Cerebellar cortex (tissue), 1 donor: ENCODE measurements around the gene RASL11B.

Source experiments
- DNase-seq: peaks from one replicate; pipeline ENCODE4 v3.0.0-alpha.2; 2015; ENCODE audit warnings: low spot score

RASL11B gene

GRCh38 chr4:52874948-52875347 lies 12.8 kb downstream of the RASL11B start:
- no peak for DNase-seq

- no peak for DNase-seq
These were observed 14.0 kb downstream of the RASL11B start for GRCh38 chr4:52876069-52876468.

- DNase-seq: no peak
These were observed 14.9 kb downstream of the RASL11B start for GRCh38 chr4:52877036-52877435.

GRCh38 chr4:52877694-52878093 lies 15.6 kb downstream of the RASL11B start:
- DNase-seq: no peak

- DNase-seq: no peak
These were observed 17.4 kb downstream of the RASL11B start for GRCh38 chr4:52879471-52879870.

- DNase-seq: no peak
These were observed 18.9 kb downstream of the RASL11B start for GRCh38 chr4:52880994-52881393.

- no peak for DNase-seq
These were observed 21.1 kb downstream of the RASL11B start for GRCh38 chr4:52883183-52883621.

- no peak for DNase-seq
These were observed 21.9 kb downstream of the RASL11B start for GRCh38 chr4:52883707-52884669.

- no peak for DNase-seq
These were observed 22.9 kb downstream of the RASL11B start for GRCh38 chr4:52884994-52885393.

GRCh38 chr4:52889354-52889753 lies 27.2 kb downstream of the RASL11B start:
- DNase-seq: no peak

GRCh38 chr4:52889778-52890520 lies 27.8 kb downstream of the RASL11B start:
- no peak for DNase-seq

- no peak for DNase-seq
These were observed 28.3 kb downstream of the RASL11B start for GRCh38 chr4:52890521-52890791.

GRCh38 chr4:52891743-52892142 lies 29.6 kb downstream of the RASL11B start:
- no peak for DNase-seq

- no peak for DNase-seq
These were observed 30.8 kb downstream of the RASL11B start for GRCh38 chr4:52892880-52893279.

- DNase-seq: no peak
These were observed 32.3 kb downstream of the RASL11B start for GRCh38 chr4:52894443-52894842.

GRCh38 chr4:52903273-52903672 lies 41.2 kb downstream of the RASL11B start:
- DNase-seq: no peak

GRCh38 chr4:52904421-52904820 lies 42.3 kb downstream of the RASL11B start:
- no peak for DNase-seq

- DNase-seq: no peak
These were observed 45.4 kb downstream of the RASL11B start for GRCh38 chr4:52907510-52907909.

GRCh38 chr4:52910115-52910514 lies 48.0 kb downstream of the RASL11B start:
- DNase-seq: no peak

GRCh38 chr4:52911684-52912294 lies 49.7 kb downstream of the RASL11B start:
- DNase-seq: peak; percentile 71

GRCh38 chr4:52912608-52913007 lies 50.5 kb downstream of the RASL11B start:
- DNase-seq: no peak

GRCh38 chr4:52914051-52914605 lies 52.0 kb downstream of the RASL11B start:
- DNase-seq: peak; percentile 38

- no peak for DNase-seq
These were observed 53.1 kb downstream of the RASL11B start for GRCh38 chr4:52915191-52915590.
